Measurements from ENCODE around the gene LPCAT2.

The LPCAT2 gene, protein sequence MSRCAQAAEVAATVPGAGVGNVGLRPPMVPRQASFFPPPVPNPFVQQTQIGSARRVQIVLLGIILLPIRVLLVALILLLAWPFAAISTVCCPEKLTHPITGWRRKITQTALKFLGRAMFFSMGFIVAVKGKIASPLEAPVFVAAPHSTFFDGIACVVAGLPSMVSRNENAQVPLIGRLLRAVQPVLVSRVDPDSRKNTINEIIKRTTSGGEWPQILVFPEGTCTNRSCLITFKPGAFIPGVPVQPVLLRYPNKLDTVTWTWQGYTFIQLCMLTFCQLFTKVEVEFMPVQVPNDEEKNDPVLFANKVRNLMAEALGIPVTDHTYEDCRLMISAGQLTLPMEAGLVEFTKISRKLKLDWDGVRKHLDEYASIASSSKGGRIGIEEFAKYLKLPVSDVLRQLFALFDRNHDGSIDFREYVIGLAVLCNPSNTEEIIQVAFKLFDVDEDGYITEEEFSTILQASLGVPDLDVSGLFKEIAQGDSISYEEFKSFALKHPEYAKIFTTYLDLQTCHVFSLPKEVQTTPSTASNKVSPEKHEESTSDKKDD

DNA sequence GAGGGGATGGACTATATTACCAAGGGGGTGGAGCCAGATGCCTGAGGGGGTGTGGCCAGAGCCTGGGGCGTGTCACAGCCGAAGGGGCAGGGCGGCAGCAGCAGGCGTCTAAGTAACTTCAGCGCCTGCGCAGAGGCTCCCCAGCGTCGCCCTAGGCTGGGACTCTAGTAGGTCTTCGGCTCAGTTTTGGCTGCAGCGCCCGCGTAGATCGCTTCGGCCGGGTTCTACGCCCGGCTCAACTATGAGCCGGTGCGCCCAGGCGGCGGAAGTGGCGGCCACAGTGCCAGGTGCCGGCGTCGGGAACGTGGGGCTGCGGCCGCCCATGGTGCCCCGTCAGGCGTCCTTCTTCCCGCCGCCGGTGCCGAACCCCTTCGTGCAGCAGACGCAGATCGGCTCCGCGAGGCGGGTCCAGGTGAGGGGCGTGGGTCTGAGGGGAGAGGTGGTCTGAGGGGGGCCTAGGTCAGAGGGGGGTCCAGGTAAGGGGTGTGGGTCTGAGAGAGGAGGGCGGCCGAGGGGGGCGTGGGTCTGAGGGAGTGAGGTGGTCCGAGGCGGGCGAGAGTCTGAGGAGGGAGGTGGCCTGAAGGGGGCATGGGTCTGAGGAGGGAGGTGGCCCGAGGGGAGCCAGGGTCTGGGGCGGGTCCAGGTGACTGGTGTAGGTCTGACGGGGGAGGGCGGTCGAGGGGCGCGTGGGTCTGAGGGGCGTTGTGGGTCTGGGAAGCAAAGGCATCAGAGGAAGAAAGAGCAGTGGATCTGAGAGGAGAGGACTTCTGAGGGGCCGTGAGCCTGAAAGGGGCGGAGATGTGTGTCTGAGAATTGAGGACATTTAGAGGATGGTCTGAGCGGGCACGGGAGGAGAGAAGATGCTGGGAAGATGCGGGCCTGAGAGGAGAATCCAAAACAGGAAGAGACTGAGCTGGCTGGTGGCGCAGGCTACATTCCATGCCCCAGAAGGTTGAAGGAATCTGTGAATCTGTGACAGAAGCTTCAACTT is at the start of gene LPCAT2:
LPCAT2 (plus strand) TSS at position 132 of the 991 bp plus-strand sequence; CDS start at position 242, 110 bp downstream.
- DNase-seq (ENCODE audit: low read depth) = peak; percentile 24

DNA sequence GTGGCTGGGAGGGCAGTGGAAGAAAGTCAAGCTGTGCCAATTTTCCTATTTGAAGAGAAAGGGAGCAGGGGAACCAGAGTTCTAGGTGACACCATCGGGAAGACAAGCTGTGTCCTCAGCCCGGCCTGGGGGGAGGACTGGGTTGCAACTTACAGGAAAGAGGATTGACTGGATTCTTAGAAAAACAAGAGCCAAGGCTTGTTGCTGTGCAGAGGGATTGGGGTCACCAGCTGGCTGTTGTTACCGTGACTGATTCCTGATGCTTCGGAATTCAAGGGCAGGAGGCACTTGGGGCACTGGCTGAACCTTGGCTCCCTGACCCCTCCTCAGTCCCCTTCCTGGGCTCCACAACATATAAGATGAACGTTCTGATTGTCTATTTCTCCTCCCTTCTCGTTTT is 46.6 kb upstream of the LPCAT2 start:
- DNase-seq (ENCODE audit: low read depth) = no peak

DNA sequence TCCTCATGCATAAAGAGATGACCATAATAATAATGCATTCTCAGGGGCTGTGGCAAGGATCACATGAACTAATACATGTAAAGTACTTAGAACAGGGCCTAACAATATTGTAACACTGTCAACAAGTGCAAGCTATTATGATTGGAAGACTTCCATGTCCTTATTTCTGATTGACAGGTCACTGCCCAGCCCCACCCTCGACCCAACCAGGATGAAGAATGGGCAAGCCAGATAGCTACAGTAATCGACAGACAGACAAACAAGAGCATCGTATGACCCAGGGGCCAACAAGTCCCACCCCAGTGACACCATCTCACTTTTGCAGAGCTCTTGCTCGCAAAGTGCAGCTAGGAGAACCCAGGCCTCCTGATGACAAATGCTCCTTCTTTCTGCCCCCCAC is 44.5 kb upstream of the LPCAT2 start:
- DNase-seq (ENCODE audit: low read depth) = no peak

DNA sequence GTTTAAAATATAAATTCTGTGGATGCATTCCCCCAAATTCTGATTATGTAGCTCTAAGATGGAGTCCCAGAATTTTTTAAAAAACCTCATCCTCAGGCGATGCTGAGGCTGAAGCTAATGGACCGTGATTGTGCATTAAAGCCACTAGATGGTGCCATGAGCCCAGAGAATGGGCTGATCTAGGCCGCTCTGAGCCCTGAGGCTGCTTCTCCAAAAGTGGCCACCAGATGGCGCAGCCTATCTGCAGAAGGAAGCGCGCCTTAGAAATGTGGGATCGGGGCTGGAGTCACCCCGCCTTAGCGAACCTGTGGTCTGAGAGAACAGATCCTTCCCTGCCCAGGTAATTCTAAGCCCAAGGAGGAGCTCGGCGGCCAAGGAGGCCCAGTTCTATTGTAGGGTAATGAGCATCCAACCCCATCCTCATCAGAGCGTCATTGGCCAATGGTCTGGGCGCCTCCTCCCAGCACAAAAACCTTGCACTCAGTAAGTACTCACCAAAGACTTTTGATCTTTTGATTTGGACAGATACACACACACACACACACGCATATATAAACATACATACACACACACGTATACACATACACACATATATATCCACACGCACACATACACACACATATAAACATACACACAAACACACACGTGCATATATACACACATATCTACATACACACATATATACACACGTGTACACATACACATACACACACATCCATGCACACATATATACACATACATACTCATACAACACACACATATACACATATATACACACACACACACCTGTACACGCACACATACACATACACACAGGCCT is 43.6 kb upstream of the LPCAT2 start:
- peak; percentile 67 for DNase-seq (ENCODE audit: low read depth)

DNA sequence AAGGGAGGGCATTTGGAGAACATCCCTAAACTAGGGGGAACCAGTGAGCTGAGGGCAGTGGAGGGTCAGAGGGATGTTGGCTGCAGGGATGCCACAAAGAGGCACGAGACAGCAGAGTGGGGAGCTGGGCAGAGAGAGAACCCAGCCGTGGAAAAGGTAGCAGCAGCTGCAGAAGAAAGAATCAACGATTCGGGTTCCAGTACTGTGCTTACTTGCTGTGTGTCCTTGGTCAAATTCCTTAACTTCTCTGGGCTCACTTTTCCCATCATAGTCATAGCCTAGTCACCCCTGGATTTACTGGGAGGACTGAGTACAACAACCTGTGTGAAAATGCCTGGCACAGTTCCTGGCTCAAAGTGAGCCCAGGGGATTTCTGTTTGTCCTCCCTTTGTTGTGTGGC is 42.7 kb upstream of the LPCAT2 start:
- no peak for DNase-seq (ENCODE audit: low read depth)

DNA sequence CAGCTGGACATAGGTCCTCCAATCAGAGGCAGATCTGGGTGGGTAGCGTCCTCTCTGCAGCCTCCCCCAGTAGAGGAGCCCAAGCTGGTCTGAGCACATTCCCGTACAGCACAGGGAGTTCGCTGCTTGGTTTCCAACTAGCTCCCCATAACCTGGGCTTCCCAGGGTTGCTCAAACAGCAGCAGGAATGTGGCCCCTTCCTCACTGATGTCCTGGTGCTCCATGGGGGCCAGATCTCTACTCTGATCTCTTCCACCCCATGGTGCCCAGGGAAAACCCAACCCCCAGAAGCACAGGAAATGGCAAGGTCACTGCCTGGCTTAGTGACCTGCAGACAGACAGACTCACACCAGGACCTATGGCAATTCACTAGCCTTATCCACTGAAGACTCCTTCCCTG is 41.0 kb upstream of the LPCAT2 start:
- no peak for DNase-seq (ENCODE audit: low read depth)

DNA sequence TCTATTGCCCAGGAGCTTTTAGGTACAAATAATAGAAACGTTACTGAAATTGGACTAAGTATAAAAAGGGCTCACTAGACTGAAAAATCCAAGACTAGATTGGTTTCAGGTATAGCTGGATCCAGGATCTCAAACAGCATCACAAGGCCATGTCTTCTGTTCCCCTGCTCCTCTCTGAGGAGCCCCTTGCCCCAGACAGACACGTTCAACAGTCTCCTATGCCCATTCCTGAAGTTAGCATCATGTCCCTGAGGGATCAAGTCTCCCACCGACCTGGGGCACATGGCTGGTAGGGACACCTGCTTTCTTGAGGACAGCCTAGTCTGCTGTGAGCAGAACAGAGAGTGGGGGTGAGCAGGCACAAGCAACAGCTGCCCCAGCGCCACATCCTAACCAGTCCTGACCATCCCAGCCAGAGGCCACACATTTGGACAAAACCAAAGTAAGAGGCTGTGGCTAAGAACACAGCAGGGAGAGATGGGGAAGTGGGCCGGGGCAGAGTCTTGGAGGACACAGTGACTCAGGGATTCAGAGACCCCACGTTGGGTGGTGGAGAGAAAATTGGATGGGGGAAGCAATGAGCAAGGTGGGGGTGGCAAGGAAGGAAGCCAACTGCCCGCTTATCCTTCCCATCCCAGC is 40.4 kb upstream of the LPCAT2 start:
- DNase-seq (ENCODE audit: low read depth) = no peak

DNA sequence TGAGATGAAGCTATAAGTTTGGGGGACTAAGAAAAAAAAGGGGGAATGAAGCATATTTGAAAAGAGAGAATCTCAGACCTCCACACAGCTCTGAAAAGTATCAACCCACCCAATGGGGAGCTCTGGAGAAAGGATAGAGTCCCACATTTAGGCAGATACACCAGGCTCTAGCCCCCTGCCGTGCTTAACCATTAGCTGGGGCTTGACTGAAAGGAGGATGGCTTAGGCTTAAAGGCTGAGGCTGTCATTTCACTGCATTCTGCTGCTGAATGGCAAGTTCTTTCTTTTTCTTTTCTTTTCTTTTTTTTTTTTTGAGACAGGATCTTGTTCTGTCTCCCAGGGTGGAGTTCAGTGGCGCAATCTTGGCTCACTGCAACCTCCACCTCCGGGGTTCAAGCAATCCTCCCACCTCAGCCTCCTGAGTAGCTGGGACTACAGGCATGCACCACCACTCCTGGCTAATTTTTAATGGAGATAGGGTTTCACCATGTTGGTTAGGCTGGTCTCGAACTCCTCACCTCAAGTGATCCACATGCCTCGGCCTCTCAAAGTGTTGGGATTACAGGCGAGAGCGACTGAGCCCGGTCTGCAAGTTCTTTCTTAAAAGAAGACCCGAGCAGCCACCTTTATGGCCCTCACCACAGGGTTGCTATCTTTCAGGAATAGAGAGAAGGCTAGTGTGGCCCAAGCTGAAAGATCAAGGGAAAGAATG is 38.9 kb upstream of the LPCAT2 start:
- DNase-seq (ENCODE audit: low read depth) = no peak

DNA sequence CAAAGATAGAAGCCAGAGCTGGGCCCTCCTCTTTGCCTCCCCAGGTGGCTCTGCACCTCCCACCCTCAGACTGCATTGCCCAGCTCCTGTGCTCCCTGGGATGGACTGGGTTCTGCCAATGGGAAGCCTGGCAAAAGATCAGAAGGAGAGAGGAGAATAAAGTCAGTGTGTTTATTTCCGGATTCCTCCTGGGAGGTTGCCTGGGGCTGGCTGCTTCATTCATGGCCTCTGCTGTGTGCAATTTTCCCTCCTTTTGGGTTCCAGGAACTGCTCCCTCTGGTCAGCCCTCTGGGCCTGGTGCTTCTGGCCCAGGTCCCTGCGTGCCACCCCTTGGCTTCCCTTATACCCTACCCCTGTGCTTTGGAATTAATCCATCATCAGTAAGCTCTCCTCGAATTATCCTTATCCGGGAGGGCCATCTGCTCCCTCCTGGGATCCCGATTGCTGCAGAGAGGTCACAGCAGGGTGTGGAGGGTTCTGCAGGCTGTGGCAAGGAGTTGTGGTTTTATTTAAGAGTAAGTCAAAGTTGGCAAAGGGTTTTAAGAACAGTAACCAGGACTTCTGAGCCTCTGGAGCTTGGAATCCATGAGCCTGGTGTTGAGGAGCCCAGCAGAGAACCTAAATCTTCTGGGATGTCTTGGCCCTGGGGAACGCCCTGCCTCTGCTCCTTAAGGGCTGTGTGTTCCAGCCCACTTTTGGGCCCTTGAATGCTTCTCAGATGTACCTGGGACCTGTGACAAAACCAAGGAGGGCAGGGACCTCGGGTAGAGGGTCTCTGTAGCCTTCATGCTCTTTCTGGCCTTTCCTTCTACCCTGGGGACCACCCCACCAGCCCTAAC is 38.1 kb upstream of the LPCAT2 start:
- no peak for DNase-seq (ENCODE audit: low read depth)

DNA sequence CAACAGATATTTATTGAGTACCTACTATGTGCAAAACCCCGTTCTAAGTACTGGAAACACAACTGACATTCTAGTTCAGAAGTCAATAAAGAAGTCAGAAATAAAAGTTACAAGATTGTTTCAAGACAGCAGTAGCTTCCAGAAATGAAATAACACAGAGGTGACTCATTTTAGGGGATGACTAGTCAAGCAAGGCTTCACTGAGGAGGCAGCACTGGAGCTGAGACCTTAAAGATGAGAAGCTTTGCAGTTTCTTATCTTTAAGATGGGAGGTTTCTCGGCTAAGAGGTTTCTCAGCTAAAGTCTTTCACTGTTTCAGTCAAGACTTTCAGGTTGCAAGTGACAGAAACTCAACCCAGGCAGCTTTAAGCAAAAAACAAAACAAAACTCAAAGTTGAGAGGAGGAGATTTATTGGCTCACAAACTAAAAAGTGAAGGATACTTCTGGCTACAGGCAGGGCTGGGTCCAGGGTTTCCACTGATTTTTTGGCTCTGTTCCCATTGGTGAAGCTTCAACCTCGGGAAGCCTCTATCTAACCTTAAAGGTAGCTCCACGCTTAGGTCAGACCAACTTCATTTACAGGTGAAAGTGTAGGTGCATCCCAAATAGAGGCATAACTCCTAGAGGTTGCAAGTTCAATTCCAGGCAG is 37.3 kb upstream of the LPCAT2 start:
- no peak for DNase-seq (ENCODE audit: low read depth)

DNA sequence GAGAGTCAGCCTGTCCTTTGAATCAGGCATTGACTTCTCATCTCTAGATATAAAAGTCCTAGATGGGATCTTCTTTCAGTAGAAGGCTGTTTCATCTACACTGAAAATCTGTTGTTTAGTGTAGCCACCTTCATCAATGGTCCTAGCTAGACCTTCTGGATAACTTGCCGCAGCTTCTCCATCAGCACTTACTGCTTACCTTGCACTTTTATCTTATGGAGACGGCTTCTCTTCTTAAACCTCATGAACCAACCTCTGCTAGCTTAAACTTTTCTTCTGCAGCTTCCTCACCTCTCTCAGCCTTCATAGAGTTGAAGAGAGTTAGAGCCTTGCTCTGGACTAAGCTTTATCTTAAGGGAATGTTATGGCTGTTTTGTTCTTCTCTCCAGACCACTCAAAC is 35.3 kb upstream of the LPCAT2 start:
- DNase-seq (ENCODE audit: low read depth) = no peak

DNA sequence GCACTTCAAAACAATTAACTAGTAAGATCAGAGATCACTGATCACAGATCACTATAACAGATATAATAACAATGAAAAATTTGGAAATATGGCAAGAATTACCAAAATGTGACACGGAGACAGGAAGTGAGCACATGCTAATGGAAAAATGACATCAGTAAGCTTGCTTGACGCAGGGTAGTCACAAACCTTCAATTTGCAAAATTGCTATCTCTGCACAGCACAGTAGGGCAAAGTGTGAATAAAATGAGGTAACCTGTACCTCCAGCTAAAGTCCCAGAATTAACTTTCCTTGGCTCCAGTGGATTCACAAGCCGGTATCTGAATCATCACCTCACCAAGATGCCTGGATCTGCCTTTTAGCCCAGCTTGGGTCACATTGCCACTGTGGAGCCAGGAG is 34.1 kb upstream of the LPCAT2 start:
- DNase-seq (ENCODE audit: low read depth) = no peak

DNA sequence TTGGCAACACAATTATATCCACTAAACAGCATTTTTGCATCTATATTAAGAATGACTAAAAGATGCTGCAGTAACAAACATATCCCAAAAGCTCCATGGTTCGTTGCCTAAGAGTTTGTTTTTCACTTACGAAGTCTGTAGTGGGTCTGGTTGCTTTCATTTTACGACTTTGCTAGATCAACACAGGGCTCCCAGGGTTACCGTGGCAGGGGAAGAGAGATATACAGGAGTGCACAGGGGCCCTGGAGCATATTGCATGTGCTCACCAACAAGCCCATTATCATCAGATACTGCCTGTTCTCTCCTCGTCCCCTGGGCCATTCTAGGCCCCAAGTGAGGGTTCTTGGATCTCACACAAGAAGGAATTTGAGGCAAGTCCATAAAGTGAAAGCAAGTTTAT is 33.0 kb upstream of the LPCAT2 start:
- DNase-seq (ENCODE audit: low read depth) = no peak

DNA sequence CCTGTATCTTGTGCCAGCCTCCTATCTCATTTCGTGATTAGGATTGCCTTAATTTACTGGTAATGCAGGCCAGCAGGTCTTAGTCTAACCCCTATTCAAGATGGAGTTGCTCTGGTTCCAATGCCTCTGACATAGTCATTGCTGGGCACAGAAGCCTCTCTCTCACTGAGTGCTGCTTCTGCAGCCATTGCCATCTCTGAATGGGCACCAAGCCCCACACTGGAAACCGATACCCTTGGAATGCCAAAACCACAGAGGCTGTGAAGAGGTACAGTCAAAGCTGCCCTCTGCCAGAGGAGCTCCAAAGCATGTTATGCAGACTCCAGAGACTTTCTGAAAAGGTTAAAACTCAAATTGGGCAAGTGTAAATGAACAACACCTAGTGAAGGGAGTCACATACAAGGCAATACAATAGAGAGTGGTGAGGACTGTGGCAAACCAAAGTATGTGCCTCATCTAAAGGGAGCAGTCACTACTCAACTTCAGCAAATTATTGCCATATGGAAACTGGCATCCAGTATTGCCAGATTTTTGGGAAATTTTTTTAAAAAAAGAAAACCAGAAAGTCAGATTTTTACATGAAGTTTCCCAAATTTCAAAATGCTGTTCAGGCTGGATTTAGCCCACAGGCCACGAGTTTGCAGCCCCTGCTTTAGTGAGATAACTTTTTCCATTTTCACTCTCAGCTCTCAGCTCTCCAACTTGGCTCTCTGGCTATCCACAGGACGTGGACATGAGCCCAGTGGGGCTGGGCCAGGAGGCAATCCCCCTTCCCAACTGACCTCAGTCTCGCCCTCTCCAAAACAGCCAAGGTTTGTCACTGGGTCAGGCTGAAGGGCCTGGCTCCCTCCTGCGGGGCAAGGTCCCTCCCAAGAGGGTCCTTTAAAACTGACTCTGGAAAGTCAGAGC is 32.0 kb upstream of the LPCAT2 start:
- no peak for DNase-seq (ENCODE audit: low read depth)

DNA sequence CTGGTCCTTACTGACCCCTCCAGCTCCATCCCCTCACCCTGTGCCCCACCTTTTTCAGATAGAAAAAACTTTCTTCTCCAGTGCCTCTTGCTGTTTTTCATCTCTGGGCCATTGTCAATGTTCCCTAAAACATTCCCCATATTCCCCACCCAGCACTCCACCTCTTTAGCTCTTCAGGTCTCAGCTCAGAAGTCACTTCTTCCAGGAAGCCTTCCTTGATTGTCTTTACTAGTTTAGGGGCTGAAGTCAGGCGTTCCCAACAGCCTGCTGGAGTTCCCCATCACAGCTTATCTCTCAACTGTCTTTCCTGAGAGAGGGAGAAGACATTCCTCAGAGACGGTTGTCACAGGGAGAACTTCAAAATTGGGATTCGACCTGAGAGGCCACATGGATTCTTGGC is 31.1 kb upstream of the LPCAT2 start:
- DNase-seq (ENCODE audit: low read depth) = no peak

DNA sequence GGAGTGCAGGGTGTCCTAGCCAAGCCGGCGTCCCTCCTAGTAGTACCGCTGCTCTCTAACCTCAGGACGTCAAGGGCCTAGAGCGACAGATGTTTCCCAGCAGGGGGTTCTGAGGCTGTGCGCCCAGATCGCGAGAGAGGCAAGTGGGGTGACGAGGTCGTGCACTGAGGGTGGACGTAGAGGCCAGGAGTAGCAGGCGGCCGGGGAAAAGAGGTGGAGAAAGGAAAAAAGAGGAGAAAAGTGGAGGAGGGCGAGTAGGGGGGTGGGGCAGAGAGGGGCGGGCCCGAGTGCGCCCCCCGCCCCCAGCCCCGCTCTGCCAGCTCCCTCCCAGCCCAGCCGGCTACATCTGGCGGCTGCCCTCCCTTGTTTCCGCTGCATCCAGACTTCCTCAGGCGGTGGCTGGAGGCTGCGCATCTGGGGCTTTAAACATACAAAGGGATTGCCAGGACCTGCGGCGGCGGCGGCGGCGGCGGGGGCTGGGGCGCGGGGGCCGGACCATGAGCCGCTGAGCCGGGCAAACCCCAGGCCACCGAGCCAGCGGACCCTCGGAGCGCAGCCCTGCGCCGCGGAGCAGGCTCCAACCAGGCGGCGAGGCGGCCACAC is 29.9 kb upstream of the LPCAT2 start, which contains the start of gene MMP2:
MMP2 (plus strand) TSS at position 372 of the 603 bp plus-strand sequence. CDS start 282 bp downstream, outside the sequence.
- no peak for DNase-seq (ENCODE audit: low read depth)

DNA sequence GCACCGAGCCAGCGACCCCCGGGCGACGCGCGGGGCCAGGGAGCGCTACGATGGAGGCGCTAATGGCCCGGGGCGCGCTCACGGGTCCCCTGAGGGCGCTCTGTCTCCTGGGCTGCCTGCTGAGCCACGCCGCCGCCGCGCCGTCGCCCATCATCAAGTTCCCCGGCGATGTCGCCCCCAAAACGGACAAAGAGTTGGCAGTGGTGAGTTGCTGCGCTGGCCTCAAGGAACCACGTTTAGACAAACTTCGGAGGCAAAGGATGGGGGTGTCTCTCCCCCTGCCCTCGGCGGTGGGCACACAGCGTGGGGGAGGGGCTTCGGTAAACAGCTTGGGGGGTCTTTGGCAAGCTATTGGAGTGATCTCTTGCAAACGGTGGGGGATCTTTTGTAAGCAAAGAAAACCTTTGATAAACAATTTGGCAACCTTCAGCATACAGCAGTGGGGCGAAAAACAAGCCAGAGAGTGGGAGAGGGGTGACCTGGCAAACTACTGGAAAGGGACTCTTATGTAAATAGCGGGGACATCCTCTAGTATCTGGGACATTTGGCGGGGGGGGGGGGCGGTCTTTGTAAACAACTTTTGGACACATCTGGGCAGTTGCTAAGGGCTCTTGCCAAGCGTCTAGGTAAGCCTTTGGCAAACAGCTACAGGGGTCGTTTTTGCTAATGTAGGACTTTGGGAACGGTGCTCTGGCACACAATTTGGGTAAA is 29.3 kb upstream of the LPCAT2 start:
- DNase-seq (ENCODE audit: low read depth) = no peak

All from stimulated activated CD8-positive, alpha-beta memory T cell treated with anti-CD3 and anti-CD28 coated beads, Interleukin-4, amount 100 ng/mL, for 24 hours (primary cell).